GM21360 (cell line): ENCODE results near the gene NLGN4X.

Experiments
- ATAC-seq: cut with Tn5 transposase; IDR thresholded peaks from one replicate; pipeline ENCODE4 v1.9.1; 2021; ENCODE audit warnings: mild to moderate bottlenecking, moderate library complexity; ENCODE audit not compliant: unreplicated experiment

NLGN4X gene

GRCh38 chrX:5876984-5877596, 351.6 kb downstream of the NLGN4X start:
- ATAC-seq = no peak

GRCh38 chrX:5870238-5870637, 358.4 kb downstream of the NLGN4X start:
- ATAC-seq = no peak

- no peak for ATAC-seq
Observed at GRCh38 chrX:5869786-5870185, 358.9 kb downstream of the NLGN4X start.

- no peak for ATAC-seq
Observed at GRCh38 chrX:5867778-5868177, 360.9 kb downstream of the NLGN4X start.

- no peak for ATAC-seq
Observed at GRCh38 chrX:5857232-5857631, 371.4 kb downstream of the NLGN4X start.

- ATAC-seq = no peak
Observed at GRCh38 chrX:5852941-5853340, 375.7 kb downstream of the NLGN4X start.

GRCh38 chrX:5842601-5843000, 386.1 kb downstream of the NLGN4X start:
- ATAC-seq = no peak
